ENCODE results near the gene AWAT1.
"Not testable (repeated sequence)": the region's sequence is repeated elsewhere in the genome, so short reads cannot be mapped to it uniquely, and the experiment has no call there.

Gene AWAT1

DNA sequence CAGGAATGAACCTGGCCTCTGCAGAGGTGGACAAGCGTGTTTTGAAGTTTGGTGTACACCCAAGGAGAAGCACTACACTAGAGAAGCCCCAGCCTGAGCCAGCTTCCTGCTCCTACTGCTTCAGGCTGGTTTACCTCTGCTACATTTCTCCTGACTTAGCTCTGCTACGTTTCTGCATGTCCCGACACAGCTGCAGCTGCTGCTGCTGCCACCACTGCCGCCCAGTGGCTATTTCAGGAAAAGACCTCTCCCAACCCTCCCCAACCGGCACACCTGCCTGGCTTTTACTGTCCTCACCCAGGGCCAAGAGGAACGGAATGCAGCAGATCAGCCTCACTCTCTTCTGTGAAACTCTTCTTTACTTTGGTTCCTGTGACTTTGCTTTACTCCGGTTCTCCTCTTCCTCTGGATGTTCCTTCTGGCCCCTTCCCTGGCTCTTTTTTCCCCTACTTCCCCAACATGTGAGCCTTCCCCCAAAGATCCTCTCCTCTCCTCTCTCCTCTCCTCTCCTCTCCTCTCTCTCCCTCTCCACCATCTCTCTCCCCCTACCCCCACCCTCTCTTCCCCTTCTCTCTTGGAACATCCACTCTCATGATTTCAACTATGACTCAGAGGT lies 28.6 kb downstream of the AWAT1 start:
- TF ChIP-seq, protein P1, sequence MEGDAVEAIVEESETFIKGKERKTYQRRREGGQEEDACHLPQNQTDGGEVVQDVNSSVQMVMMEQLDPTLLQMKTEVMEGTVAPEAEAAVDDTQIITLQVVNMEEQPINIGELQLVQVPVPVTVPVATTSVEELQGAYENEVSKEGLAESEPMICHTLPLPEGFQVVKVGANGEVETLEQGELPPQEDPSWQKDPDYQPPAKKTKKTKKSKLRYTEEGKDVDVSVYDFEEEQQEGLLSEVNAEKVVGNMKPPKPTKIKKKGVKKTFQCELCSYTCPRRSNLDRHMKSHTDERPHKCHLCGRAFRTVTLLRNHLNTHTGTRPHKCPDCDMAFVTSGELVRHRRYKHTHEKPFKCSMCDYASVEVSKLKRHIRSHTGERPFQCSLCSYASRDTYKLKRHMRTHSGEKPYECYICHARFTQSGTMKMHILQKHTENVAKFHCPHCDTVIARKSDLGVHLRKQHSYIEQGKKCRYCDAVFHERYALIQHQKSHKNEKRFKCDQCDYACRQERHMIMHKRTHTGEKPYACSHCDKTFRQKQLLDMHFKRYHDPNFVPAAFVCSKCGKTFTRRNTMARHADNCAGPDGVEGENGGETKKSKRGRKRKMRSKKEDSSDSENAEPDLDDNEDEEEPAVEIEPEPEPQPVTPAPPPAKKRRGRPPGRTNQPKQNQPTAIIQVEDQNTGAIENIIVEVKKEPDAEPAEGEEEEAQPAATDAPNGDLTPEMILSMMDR (IDR thresholded peaks at IDR 0.05; ENCODE audit: insufficient read depth, missing control alignments): peak; percentile 56
- FAIRE-seq (no peak), DNase-seq (ENCODE audit: insufficient read length, low spot score) (no peak)

DNA sequence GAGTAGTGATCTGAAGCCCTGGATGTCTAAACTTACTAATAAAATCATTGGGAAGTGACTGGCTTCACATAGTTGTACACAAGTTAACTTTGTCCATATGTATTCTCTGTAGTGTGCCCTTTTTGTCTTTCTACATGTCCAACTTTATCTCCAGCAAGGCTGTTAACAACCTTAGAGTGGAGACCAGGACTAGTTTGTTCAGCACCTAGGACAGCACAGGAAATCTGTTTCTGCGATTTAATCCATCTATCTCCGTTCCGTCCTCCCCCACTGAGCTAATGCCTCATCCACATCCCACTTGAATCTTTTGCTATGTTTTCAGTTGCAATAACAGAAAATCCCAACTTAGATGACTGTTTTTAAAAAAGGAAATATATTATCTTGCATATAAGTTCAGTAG lies 30.3 kb downstream of the AWAT1 start:
- DNase-seq (ENCODE audit: insufficient read length, low spot score) (no peak), FAIRE-seq (no peak)
- TF ChIP-seq, protein P1 (IDR thresholded peaks at IDR 0.05; ENCODE audit: insufficient read depth, missing control alignments): no peak

DNA sequence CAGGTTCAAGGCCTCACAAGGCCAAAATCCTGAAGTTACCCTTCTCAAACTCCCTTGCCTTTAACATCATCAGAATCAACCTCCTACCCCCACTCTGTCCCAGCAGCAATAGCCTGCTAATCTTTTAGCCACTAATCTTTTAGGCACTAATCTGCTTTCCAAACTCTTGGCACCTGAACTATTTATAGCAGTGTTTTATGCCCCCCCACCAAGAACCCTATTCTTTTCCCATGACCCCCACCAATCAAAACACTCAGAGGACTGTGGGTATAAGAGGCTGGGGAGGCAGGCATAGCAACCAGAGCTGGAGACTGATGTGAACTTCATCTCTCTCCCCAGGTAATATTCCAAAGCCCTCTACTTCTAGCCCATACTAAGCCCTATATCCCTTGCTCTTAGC lies 33.6 kb downstream of the AWAT1 start, which contains the start of gene ARR3:
ARR3 (plus strand) TSS at position 301 of the 400 bp plus-strand sequence. CDS start 1,052 bp downstream, outside the sequence.
- DNase-seq (ENCODE audit: insufficient read length, low spot score) (no peak), FAIRE-seq (no peak)
- TF ChIP-seq, protein P1 (IDR thresholded peaks at IDR 0.05; ENCODE audit: insufficient read depth, missing control alignments): no peak

DNA sequence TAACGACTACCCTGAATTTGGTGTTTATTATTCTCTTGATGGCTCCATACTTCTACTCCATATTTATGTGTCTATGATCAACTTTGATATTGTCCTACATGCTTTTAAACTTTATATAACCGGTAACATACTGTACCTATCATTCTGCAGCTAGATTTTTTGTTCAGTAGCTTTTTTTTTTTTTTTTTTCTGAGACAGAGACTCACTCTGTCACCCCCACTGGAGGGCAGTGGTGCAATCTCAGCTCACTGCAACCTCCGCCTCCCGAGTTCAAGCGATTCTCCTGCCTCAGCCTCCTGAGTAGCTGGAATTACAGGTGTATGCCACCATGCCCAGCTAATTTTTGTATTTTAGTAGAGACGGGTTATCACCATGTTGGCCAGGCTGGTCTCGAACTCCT lies 39.6 kb downstream of the AWAT1 start:
- not testable (repeated sequence) for FAIRE-seq

DNA sequence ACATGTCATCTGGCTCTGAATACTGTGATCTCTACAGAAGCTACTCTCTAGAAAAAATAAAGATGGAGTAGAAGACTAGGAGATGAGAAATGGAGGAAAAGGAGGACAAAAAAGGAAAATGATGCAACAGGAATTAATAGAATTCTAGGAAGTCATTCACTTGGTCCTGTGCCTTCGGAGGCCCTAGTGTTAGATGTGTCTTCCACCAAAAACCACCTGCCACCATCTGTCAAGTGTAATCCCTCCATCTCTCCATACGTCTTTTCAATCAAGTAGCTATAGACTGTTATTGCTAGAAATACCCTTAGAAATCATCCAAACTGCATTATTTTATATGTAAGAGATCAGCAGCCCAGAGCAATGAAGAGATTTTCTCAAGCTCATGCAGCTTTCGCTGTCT lies 44.6 kb downstream of the AWAT1 start:
- TF ChIP-seq, protein P1 (IDR thresholded peaks at IDR 0.05; ENCODE audit: insufficient read depth, missing control alignments): no peak
- FAIRE-seq (no peak), DNase-seq (ENCODE audit: insufficient read length, low spot score) (no peak)

More for the DNA sequence above, 39.6 kb downstream of the AWAT1 start:
- not testable (repeated sequence) for DNase-seq (ENCODE audit: insufficient read length, low spot score)

DNA sequence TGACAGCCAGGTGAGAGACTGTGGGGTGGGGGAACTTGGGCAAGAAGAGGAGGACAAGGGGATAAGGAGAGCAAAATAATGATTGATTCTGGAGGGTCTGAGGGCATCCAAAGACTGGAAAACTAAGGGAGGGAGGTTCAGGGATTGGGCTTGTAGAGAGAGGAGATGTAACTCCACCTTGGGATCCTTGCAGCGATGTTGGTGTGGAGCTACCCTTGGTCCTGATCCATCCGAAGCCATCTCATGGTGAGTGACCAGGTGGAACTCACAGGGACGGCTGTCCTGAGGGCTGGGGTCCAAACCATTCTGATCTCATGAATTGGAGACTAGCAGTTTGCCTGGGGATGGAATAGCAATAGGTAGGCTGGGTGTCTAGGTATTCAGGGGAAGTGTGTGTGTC lies 46.1 kb downstream of the AWAT1 start:
- TF ChIP-seq, protein P1 (IDR thresholded peaks at IDR 0.05; ENCODE audit: insufficient read depth, missing control alignments): no peak
- FAIRE-seq (no peak), DNase-seq (ENCODE audit: insufficient read length, low spot score) (no peak)

DNA sequence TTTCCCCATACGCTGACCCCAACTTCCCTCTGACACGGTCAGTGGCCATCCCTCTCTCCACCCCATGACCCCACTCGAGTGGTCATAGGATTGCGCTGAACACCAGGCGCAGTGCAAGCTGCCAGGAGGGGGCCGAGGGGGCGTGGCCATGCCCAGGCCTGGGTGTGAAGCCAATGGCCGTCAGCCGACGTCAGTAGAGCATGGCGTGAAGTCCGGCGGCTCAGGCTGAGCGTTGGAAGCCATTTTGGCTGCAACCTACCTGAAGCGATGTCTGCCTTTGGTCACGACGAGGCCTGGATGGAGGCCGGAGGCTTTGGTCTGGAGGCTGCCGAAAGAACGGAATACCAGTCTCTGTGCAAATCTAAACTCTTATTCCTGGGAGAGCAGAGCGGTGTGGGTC lies 47.5 kb downstream of the AWAT1 start, which contains the start of gene RAB41:
RAB41 (plus strand) TSS at position 222 of the 400 bp plus-strand sequence; CDS start at position 268, 46 bp downstream.
- DNase-seq (ENCODE audit: insufficient read length, low spot score) (no peak), FAIRE-seq (no peak)
- TF ChIP-seq, protein P1 (IDR thresholded peaks at IDR 0.05; ENCODE audit: insufficient read depth, missing control alignments): no peak
